Endometrium (tissue), 2 donors: Measurements from ENCODE around the gene KIAA0513.

Source experiments
- FAIRE-seq: peaks from 2 replicates; lab custom pipeline; 2012; peaks lifted over from hg19 to GRCh38; lab: Jason Lieb, UNC
- donor health status: control.
- donor health status: control.

The KIAA0513 gene

GRCh38 chr16:85090873-85091521, 63.4 kb downstream of the KIAA0513 start:
- no peak for FAIRE-seq

- FAIRE-seq = no peak
These were observed 63.9 kb downstream of the KIAA0513 start for GRCh38 chr16:85091522-85091910.

DNA sequence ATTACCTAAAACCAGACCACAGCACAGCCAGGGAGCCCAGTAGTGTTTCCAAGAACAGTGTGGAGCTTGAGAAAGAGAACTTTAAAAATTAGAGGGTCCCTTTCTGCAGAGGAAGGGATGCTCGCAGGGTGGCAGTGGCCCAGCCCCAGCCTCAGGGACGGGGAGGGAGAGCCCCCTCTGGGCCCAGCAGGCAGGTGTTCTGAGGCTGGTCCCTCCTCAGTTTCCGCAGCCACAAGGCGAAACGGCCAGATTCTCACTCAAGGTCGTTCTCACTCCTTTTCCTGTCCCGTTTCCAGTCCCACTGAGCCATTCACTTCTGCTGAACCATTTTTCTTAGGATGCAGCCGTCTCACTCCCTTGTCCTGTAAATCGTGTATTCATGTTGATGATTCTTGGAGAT, 64.7 kb downstream of the KIAA0513 start:
- no peak for FAIRE-seq

DNA sequence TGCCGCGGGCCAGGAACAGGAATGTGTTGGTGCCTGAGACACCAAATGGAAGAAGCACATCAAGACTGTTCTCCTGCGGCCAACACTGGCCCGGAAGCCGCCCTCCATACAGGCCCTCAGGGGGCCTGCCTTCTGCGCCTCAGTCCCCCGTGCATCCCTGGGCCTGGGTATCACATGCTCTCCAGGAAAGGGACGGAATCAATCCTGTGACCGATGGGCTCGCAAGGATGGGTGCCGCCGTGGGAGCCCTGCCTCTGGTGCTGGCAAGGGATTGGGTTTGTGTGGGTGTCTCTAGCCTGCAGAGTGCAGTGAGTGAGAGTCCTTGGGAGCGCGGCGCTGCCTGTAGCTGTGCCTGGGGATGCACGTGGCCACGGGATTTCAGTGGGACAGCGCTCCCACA, 65.3 kb downstream of the KIAA0513 start:
- no peak for FAIRE-seq

DNA sequence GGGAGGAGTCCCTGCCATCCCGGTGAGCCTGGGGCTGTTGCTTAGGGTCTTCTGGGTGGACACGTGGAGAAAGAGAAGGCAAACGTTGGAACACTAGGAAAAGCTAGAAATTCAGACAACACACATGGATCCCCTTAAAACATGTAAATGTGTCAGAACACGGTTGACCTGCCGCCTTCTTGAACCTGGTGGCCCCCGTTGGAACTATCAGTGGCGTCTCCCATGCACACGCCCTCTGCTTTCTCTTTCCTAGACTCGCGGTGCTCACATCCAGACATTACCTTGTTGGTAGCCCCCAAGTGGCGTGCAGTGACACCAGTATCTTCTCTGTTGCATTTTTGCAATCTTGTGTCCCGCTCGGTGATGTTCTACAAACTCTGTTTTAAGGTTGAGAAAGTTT, 66.1 kb downstream of the KIAA0513 start:
- FAIRE-seq = no peak

DNA sequence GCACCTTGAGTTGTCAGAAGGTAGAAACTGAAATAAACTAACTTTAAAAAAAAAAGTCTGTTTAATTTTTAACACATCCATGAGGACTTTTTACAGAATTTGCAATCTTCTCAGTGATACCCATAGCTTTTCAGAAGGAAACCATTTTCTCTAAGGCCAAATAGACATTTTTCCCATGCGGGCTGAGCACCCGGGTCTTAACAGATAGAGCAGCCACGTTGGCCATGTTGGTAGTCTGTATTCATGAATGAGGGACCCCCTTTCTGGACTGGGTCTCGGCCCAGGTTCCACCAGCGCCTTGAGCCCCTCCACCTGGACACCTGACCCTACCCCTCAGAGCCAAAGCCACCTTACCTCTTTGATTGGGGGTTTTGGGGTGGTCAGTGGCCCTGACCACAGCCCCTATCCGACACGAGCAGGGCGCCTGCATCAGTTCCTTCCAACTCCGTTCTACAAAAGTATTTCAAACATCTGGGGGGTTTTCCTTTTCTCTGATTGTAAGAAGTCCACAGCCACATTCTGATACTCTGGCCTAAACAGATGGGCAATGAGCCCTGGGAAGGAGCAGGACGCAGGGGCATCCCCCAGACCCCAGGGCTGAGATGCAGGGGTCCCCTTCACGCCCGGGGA, 66.7 kb downstream of the KIAA0513 start:
- FAIRE-seq = no peak

DNA sequence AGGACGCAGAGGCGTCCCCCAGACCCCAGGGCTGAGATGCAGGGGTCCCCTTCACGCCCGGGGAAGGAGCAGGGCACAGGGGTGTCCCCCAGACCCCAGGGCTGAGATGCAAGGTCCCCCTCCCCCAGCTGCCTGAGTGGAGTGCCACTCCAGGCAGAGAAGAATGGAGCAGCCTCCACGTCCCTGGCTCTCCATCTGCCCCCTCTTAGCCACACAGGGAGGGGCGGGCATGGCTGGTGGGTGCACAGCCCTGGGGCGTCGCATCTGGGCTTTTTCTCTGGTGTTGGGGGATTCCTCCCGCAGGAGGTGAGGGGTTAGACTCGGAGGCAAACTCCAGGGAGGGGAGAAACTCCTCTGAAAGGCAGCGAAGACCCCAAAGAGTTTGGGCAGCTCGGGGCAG, 67.2 kb downstream of the KIAA0513 start:
- no peak for FAIRE-seq

DNA sequence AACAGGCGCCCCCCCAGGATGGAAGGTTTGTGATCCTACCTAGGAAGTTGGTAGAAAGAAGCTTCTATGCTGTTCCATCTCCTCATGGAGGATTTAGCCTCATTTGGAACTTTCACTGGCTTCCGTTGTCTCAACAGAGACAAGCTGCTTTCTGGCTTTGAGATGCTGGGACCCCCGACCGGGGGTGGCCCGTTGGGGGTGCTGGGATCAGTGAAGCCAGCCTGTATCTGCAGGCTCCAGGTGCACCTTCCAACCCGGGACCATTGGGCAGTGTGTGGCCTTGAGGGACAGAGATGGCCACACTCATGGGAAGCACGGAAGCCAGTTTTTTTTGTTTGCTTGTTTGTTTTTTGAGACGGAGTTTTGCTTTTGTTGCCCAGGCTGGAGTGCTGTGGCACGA, 69.3 kb downstream of the KIAA0513 start:
- FAIRE-seq = no peak

- no peak for FAIRE-seq
These were observed 71.0 kb downstream of the KIAA0513 start for GRCh38 chr16:85098565-85098964.

GRCh38 chr16:85100265-85100664, 72.7 kb downstream of the KIAA0513 start:
- FAIRE-seq = no peak

DNA sequence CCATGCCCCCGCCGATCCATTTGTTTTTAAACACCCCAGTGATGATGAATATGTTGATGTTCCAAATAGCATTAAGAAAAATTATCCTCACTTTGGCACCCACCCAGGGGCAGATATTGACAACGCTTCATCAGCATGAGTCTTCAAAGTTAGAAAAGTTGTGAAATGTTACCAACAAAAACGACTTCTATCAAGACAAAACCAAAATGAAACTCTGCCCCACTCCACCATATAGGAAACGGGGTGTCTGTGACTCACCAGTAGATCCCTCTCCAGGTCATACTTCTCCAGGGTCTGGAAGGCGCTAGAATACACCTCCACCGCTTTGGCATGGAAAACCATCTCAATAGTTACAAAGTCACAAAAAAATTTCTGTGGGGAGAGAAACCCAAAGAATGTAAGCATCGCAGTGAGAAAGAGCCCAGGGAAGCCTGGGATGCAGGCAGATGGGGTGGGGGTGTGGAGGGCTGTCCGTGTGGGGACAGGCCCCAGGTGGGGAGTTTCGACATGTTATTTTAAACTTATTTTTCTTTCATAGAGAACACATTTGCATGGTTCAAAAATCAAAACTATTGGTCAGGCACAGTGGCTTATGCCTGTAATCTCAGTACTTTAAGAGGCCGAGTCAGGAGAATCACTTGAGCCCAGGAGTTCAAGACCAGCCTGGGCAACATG, 74.5 kb downstream of the KIAA0513 start:
- no peak for FAIRE-seq

GRCh38 chr16:85103114-85104079, 75.8 kb downstream of the KIAA0513 start:
- FAIRE-seq = no peak

- no peak for FAIRE-seq
These were observed 76.6 kb downstream of the KIAA0513 start for GRCh38 chr16:85104147-85104546.

DNA sequence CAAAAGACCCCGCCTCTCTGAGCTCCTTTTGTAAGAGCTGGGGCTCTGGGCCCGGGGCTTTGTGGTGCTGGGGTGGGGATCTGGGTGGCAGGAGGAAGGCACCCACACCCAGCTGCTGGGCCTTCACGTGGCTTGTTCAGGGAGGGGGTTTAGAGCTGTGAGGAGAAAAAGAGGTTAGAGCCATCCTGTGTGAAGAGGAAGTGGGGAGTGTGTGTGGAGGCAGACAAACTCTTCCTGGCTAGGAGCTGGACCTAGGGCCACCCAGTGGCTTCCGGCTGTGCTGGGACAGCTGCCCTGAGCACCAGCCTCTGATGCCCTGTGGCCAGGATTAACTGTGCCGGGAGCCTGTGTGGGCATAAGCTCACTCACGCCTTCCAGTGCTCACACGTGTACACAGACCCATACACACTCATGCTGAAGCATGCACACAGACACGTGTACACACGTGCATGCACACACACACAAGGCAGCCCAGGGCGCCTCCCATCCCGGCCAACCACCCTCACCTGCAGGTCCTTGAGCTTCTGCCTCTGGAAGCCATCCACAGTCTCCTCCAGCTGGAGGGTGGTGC, 77.3 kb downstream of the KIAA0513 start:
- FAIRE-seq = no peak

DNA sequence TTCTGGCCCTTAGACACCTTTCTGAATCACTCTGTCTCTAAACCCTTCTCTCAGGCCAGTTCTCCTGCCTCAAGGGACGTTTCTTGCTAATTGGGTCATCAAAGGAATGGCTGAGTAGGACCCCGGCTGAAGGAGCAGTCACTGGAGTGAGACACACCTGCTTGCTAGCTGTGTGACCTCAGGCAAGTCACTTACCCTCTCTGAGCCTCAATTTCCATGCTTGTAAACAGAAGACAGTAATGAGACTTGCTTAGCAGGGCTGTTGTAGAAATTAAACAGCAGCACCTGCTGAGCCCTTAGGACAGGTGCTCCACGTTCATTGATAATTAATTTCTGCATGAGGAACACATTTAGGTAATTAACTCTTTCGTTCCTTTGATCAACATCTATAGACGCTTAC, 77.9 kb downstream of the KIAA0513 start:
- no peak for FAIRE-seq

DNA sequence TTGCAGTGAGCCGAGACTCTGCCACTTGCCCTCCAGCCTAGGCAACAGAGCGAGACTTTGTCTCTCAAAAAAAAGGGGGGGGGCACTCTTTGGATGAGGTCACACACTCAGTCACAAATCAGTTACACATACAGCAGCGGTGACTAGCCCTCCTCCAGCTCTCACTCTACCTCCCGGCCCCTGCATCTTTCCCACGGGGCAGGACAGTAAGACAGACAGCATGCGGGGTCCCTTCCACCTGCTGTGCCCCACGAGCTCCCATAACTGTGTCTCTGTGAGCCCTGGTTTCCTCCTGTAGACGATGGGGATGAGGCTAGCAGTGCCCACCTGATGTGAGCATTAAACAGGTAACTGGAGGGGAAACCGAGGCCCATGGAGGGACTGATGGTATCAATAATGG, 79.5 kb downstream of the KIAA0513 start:
- no peak for FAIRE-seq

- FAIRE-seq = no peak
These were observed 79.9 kb downstream of the KIAA0513 start for GRCh38 chr16:85107532-85107931.

- no peak for FAIRE-seq
These were observed 82.5 kb downstream of the KIAA0513 start for GRCh38 chr16:85110105-85110504.

- no peak for FAIRE-seq
These were observed 83.6 kb downstream of the KIAA0513 start for GRCh38 chr16:85111184-85111583.

DNA sequence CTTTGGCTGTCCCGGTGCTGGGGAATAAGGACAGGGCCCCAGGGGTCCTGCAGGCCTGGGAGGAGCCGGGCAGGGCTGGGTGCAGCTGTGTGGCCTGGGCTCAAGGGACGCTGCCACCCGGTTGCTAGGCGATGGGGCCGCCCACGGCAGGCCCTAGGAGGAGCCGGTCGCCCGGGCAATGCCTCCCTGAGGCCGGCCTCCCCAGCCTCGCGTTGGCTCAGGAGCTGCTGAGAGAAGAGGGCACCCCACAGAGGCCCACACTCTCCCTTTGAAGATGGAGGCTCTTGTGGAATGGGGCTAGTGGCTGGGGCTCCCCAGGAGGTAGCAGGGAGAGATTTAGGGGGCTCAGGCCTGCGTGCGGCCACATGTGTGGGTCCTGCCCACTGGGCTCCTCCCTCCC, 84.8 kb downstream of the KIAA0513 start, which contains the start of gene CIBAR2:
Gene CIBAR2 (minus strand): TSS at position 109 of the 400 bp plus-strand sequence. CDS start 120 bp downstream, outside the sequence.
- FAIRE-seq = no peak

DNA sequence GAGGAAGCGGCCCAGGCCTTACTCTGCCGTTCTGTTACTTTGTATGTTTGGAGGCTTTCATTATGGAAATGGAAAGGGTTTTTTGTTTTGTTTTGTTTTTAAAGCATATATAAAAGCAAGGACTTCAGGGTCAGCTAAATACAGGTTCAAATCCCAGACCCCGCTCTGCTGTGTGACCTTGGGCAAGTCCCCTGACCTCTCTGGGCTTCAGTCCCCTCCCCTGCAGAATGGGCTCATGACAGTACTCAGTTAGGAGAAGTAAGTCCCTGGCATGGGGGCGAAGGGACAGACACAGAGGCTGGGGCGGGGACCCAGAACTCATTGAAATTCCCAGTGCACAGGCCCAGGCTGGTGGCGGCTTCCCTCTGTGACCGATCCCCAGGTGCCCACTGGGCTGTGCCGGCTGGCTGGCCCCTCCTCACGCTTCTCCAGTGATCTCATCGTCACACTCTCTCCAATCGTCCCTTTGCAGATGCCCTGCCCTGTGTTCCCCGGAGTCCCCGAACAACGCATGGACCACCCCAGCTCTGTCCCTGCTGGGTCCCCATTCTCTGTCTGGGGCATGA, 85.7 kb downstream of the KIAA0513 start:
- no peak for FAIRE-seq

- FAIRE-seq = no peak
These were observed 86.3 kb downstream of the KIAA0513 start for GRCh38 chr16:85113913-85114312.
